ENCODE results near the gene BSDC1.

GRCh38 chr1:32329931-32330466, 64.2 kb downstream of the BSDC1 start:
- TF ChIP-seq CTCF (IDR thresholded peaks at IDR 0.05; ENCODE audit: borderline replicate concordance, extremely low read depth, low read length, poor library complexity, severe bottlenecking) (no peak), EZH2 (IDR thresholded peaks at IDR 0.05; ENCODE audit: borderline replicate concordance, low read depth, low read length, severe bottlenecking) (no peak)

Measured in DND-41 (cell line).